H9 (cell line): ENCODE results near the gene PCCB. TPM values are rescaled to one million over a fixed set of nuclear protein-coding genes. Genes with fewer than 3 reads are reported as not detected.

Source experiments
- DNase-seq: peaks from one replicate; pipeline ENCODE4 v3.0.0-alpha.2; 2017
- H2AFZ ChIP-seq: one replicate; pipeline ENCODE4 v1.6.1; 2013; ENCODE audit warnings: mild to moderate bottlenecking, low read length, control low read depth, moderate library complexity
- H2AK5ac ChIP-seq: 2 replicates; pipeline ENCODE4 v1.6.1; 2013; ENCODE audit warnings: low read length, control low read depth, mixed read lengths; ENCODE audit not compliant: insufficient read length
- H2BK120ac ChIP-seq: one replicate; pipeline ENCODE4 v1.6.1; 2013; ENCODE audit warnings: low read depth, mild to moderate bottlenecking, low read length, control low read depth, inconsistent platforms; ENCODE audit not compliant: poor library complexity, severe bottlenecking
- H2BK12ac ChIP-seq: 2 replicates; pipeline ENCODE4 v1.6.1; 2013; ENCODE audit warnings: low read length, control low read depth, mixed read lengths, low read depth; ENCODE audit not compliant: insufficient read length
- H2BK15ac ChIP-seq: 2 replicates; pipeline ENCODE4 v1.6.1; 2013; ENCODE audit warnings: low read depth, low read length, control low read depth
- H2BK20ac ChIP-seq: one replicate; pipeline ENCODE4 v1.6.1; 2013; ENCODE audit warnings: low read depth, mild to moderate bottlenecking, low read length, control low read depth, inconsistent platforms; ENCODE audit not compliant: poor library complexity, severe bottlenecking
- H2BK5ac ChIP-seq: 2 replicates; pipeline ENCODE4 v1.6.1; 2013; ENCODE audit warnings: low read length, control low read depth, mixed read lengths; ENCODE audit not compliant: insufficient read length
- H3K14ac ChIP-seq: 2 replicates; pipeline ENCODE4 v1.6.1; 2013; ENCODE audit warnings: low read length, control low read depth; ENCODE audit not compliant: insufficient read depth
- H3K18ac ChIP-seq: 2 replicates; pipeline ENCODE4 v1.6.1; 2013; ENCODE audit warnings: low read depth, mild to moderate bottlenecking, mixed read lengths, low read length, control low read depth; ENCODE audit not compliant: insufficient read length
- H3K23ac ChIP-seq: 2 replicates; pipeline ENCODE4 v1.6.1; 2013; ENCODE audit warnings: low read length, control low read depth, mixed read lengths, low read depth; ENCODE audit not compliant: insufficient read length
- H3K23me2 ChIP-seq: 2 replicates; pipeline ENCODE4 v1.6.1; 2013; ENCODE audit warnings: low read depth, mild to moderate bottlenecking, mixed read lengths, low read length, control low read depth; ENCODE audit not compliant: insufficient read length, poor library complexity, severe bottlenecking
- H3K27ac ChIP-seq: 2 replicates; pipeline ENCODE4 v1.5.1; 2013; ENCODE audit warnings: low read length, control low read depth, mixed read lengths, low read depth; ENCODE audit not compliant: insufficient read length
- H3K27me3 ChIP-seq: 2 replicates; pipeline ENCODE4 v1.6.1; 2013; ENCODE audit warnings: low read length, control low read depth, inconsistent platforms; ENCODE audit not compliant: insufficient read depth
- H3K4ac ChIP-seq: 2 replicates; pipeline ENCODE4 v1.6.1; 2013; ENCODE audit warnings: low read depth, mild to moderate bottlenecking, control low read depth, inconsistent platforms, low read length, moderate library complexity
- H3K4me1 ChIP-seq: 2 replicates; pipeline ENCODE4 v1.6.1; 2013; ENCODE audit warnings: low read length, control low read depth, inconsistent platforms; ENCODE audit not compliant: insufficient read depth
- H3K4me2 ChIP-seq: 2 replicates; pipeline ENCODE4 v1.6.1; 2013; ENCODE audit warnings: low read length, control low read depth, mixed read lengths; ENCODE audit not compliant: insufficient read length, insufficient read depth
- H3K56ac ChIP-seq: 2 replicates; pipeline ENCODE4 v1.6.1; 2013; ENCODE audit warnings: low read depth, mild to moderate bottlenecking, mixed read lengths, low read length, control low read depth; ENCODE audit not compliant: insufficient read length
- H3K79me1 ChIP-seq: 2 replicates; pipeline ENCODE4 v1.6.1; 2013; ENCODE audit warnings: low read depth, mild to moderate bottlenecking, moderate library complexity, low read length, control low read depth, inconsistent platforms; ENCODE audit not compliant: insufficient read depth, poor library complexity, severe bottlenecking
- H3K79me2 ChIP-seq: 2 replicates; pipeline ENCODE4 v1.6.1; 2013; ENCODE audit warnings: low read length, control low read depth, inconsistent platforms; ENCODE audit not compliant: insufficient read depth
- H3K9ac ChIP-seq: 2 replicates; pipeline ENCODE4 v1.6.1; 2013; ENCODE audit warnings: low read length, control low read depth, mixed read lengths; ENCODE audit not compliant: insufficient read length; ENCODE audit errors: extremely low read depth
- H3K9me3 ChIP-seq: one replicate; pipeline ENCODE4 v1.6.1; 2013; ENCODE audit warnings: low read depth, low read length, inconsistent platforms; ENCODE audit not compliant: control insufficient read depth
- H3T11ph ChIP-seq: one replicate; pipeline ENCODE4 v1.6.1; 2013; ENCODE audit warnings: mild to moderate bottlenecking, low read length, control low read depth, inconsistent platforms
- H4K20me1 ChIP-seq: one replicate; pipeline ENCODE4 v1.6.1; 2013; ENCODE audit not compliant: control insufficient read depth, insufficient read length, insufficient read depth
- H4K5ac ChIP-seq: 2 replicates; pipeline ENCODE4 v1.6.1; 2013; ENCODE audit warnings: low read depth, mild to moderate bottlenecking, mixed read lengths, low read length, control low read depth; ENCODE audit not compliant: insufficient read length
- H4K8ac ChIP-seq: replicated peaks from 2 replicates; pipeline ENCODE4 v1.6.1; 2013; ENCODE audit warnings: low read length, control low read depth, mixed read lengths, low read depth; ENCODE audit not compliant: insufficient read length
- H4K91ac ChIP-seq: 2 replicates; pipeline ENCODE4 v1.6.1; 2013; ENCODE audit warnings: low read depth, mild to moderate bottlenecking, moderate library complexity, mixed read lengths, low read length, control low read depth; ENCODE audit not compliant: insufficient read length
- H3K27ac Mint-ChIP-seq, 3 experiments: 2 replicates in 2 of 3; 3 replicates in 1 of 3; pipeline ENCODE4 v1.8.0; 2020 to 2021; ENCODE audit warnings: mixed read lengths in 3 of 3, mild to moderate bottlenecking in 1 of 3, moderate library complexity in 1 of 3
- H3K27me3 Mint-ChIP-seq: 2 replicates; pipeline ENCODE4 v1.8.0; 2021; ENCODE audit warnings: low read depth, mild to moderate bottlenecking, moderate library complexity, mixed read lengths
- H3K36me3 Mint-ChIP-seq, 3 experiments: 2 replicates in 2 of 3; 3 replicates in 1 of 3; pipeline ENCODE4 v1.8.0; 2020 to 2021; ENCODE audit warnings: low read depth in 3 of 3, mixed read lengths in 3 of 3; ENCODE audit not compliant: insufficient read depth in 1 of 3
- H3K4me1 Mint-ChIP-seq, 2 experiments: 2 replicates each; pipeline ENCODE4 v1.8.0; 2020; ENCODE audit warnings: mixed read lengths in 2 of 2
- H3K4me3 Mint-ChIP-seq, 2 experiments: 2 replicates in 1 of 2; 3 replicates in 1 of 2; pipeline ENCODE4 v1.8.0; 2020 to 2021; ENCODE audit warnings: mild to moderate bottlenecking in 2 of 2, mixed read lengths in 2 of 2, moderate library complexity in 1 of 2
- H3K9me3 Mint-ChIP-seq, 2 experiments: 2 replicates in 1 of 2; 3 replicates in 1 of 2; pipeline ENCODE4 v1.8.0; 2020; ENCODE audit warnings: mild to moderate bottlenecking in 2 of 2, mixed read lengths in 2 of 2, moderate library complexity in 1 of 2
- WGBS: extraction: QIAGEN DNeasy Blood & Tissue Kit; methylation state at CpG from one replicate; pipeline ENCODE4 v1.1.7; 2013; ENCODE audit warnings: missing lambda C conversion rate, low lambda C conversion rate, mixed read lengths; ENCODE audit not compliant: insufficient read length; ENCODE audit errors: extremely low coverage; 5-methylcytosine and 5-hydroxymethylcytosine counted together
- total RNA-seq: library from RNA; stranded (reverse); gene quantifications from 2 replicates; pipeline ENCODE4 v1.2.1, GENCODE V29; 2021
- TF ChIP-seq, protein P1 (sequence below): fragments of 200-600 bp; sonication (generic); conservative IDR thresholded peaks from 3 replicates; pipeline ENCODE4 v1.8.0; 2021; ENCODE audit warnings: antibody characterized with exemption, mild to moderate bottlenecking

PCCB gene
- total RNA-seq, 1 experiment from 2014 or later = 68.9 TPM

- no peaks in the 10 kb centered on the region for H4K20me1 ChIP-seq
- no peak overlapping the region for H2BK20ac ChIP-seq
- peaks cover 8 to 34% (median 14%) of the 10 kb centered on the region in 3 experiments; a peak in 6 of 7 replicates for H3K36me3 Mint-ChIP-seq
- no peak overlapping the region for H2BK120ac ChIP-seq
- H2BK15ac ChIP-seq = no peak overlapping the region
- no peak overlapping the region for H3K9ac ChIP-seq
- no peak overlapping the region for H2AK5ac ChIP-seq
- no CpG with 5 or more reads among the region's 2 CpGs for WGBS
- no peaks in the 10 kb centered on the region for H3K79me1 ChIP-seq
- H3K79me2 ChIP-seq = no peaks in the 10 kb centered on the region
- no peaks in the 10 kb centered on the region for H3K27me3 ChIP-seq
- no peak overlapping the region for H3K4me2 ChIP-seq
- DNase-seq = no peak
- H4K91ac ChIP-seq = no peak overlapping the region
- H3K23me2 ChIP-seq = no peaks in the 10 kb centered on the region
- TF ChIP-seq, protein P1, sequence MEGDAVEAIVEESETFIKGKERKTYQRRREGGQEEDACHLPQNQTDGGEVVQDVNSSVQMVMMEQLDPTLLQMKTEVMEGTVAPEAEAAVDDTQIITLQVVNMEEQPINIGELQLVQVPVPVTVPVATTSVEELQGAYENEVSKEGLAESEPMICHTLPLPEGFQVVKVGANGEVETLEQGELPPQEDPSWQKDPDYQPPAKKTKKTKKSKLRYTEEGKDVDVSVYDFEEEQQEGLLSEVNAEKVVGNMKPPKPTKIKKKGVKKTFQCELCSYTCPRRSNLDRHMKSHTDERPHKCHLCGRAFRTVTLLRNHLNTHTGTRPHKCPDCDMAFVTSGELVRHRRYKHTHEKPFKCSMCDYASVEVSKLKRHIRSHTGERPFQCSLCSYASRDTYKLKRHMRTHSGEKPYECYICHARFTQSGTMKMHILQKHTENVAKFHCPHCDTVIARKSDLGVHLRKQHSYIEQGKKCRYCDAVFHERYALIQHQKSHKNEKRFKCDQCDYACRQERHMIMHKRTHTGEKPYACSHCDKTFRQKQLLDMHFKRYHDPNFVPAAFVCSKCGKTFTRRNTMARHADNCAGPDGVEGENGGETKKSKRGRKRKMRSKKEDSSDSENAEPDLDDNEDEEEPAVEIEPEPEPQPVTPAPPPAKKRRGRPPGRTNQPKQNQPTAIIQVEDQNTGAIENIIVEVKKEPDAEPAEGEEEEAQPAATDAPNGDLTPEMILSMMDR = no peak
- H3K27ac ChIP-seq = no peak overlapping the region
- H3K4me3 Mint-ChIP-seq = no peak overlapping the region
- H3K9me3 Mint-ChIP-seq = peaks cover 0 to 2% of the 10 kb centered on the region in 2 experiments; a peak in 3 of 5 replicates
- H3K27ac Mint-ChIP-seq = no peak overlapping the region
- no peak overlapping the region for H3K56ac ChIP-seq
- H3K4me1 ChIP-seq = no peaks in the 10 kb centered on the region
- no peak overlapping the region for H3T11ph ChIP-seq
- H2BK12ac ChIP-seq = no peak overlapping the region
- no peak overlapping the region for H2AFZ ChIP-seq
- H3K27me3 Mint-ChIP-seq = no peaks in the 10 kb centered on the region
- H3K4me1 Mint-ChIP-seq = no peaks in the 10 kb centered on the region
- H3K23ac ChIP-seq = no peak overlapping the region
- H3K18ac ChIP-seq = no peak overlapping the region
- H3K14ac ChIP-seq = no peak overlapping the region
- no peak overlapping the region for H4K8ac ChIP-seq
- no peak overlapping the region for H3K4ac ChIP-seq
- H3K9me3 ChIP-seq = no peaks in the 10 kb centered on the region
- H2BK5ac ChIP-seq = no peak overlapping the region
- no peak overlapping the region for H4K5ac ChIP-seq
These were observed 61.1 kb downstream of the PCCB start for GRCh38 chr3:136311261-136311660.
